Skeletal muscle satellite cell (primary cell): ENCODE results near the gene PHACTR2.
"Not testable (repeated sequence)": the region's sequence is repeated elsewhere in the genome, so short reads cannot be mapped to it uniquely, and the experiment has no call there.

Experiments
- H3K27me3 ChIP-seq: 2 replicates; pipeline ENCODE4 v1.7.0; 2013; ENCODE audit warnings: low read length; ENCODE audit not compliant: control insufficient read depth, insufficient read depth
- H3K36me3 ChIP-seq: 2 replicates; pipeline ENCODE4 v1.7.0; 2013; ENCODE audit warnings: mild to moderate bottlenecking, control low read depth, low read length; ENCODE audit not compliant: insufficient read depth
- H3K4me1 ChIP-seq: 2 replicates; pipeline ENCODE4 v1.7.0; 2013; ENCODE audit warnings: low read length; ENCODE audit not compliant: control insufficient read depth, insufficient read depth
- H3K4me2 ChIP-seq: 2 replicates; pipeline ENCODE4 v1.7.0; 2013; ENCODE audit warnings: mild to moderate bottlenecking, low read length
- H3K4me3 ChIP-seq: 2 replicates; pipeline ENCODE4 v1.7.0; 2013; ENCODE audit warnings: low read length
- H3K9ac ChIP-seq: 2 replicates; pipeline ENCODE4 v1.7.0; 2013; ENCODE audit warnings: mild to moderate bottlenecking, low read depth, low read length, moderate library complexity
- H3K9me3 ChIP-seq: replicated peaks from 2 replicates; pipeline ENCODE4 v1.7.0; 2013; ENCODE audit warnings: mild to moderate bottlenecking, control low read depth, low read length

PHACTR2 gene

DNA sequence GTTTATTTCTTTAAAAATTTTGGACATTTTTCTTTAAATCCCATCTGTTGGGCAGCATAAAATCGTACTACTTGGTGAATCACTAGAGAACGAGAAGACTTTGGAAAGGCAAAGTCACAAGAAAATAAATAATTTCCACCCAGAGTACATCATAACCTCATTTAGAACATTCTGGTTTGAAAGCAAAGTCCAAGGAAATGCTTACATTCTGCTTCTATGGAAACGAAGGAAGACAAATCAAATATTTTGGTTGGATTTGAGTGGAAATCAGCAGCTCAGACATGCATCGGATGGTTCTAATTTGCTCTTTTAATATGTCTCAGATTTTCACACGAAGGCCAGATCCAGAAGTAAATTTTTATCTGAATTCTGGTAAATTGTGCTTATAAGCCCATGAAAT, 104.7 kb downstream of the PHACTR2 start:
- Histone ChIP-seq H3K36me3 (peaks cover 19% of the 10 kb centered on the region), H3K4me1 (no peaks in the 10 kb centered on the region), H3K9ac (no peak overlapping the region), H3K9me3 (peaks cover 6% of the 10 kb centered on the region), H3K27me3 (no peaks in the 10 kb centered on the region), H3K4me2 (no peak overlapping the region), H3K4me3 (no peak overlapping the region)

DNA sequence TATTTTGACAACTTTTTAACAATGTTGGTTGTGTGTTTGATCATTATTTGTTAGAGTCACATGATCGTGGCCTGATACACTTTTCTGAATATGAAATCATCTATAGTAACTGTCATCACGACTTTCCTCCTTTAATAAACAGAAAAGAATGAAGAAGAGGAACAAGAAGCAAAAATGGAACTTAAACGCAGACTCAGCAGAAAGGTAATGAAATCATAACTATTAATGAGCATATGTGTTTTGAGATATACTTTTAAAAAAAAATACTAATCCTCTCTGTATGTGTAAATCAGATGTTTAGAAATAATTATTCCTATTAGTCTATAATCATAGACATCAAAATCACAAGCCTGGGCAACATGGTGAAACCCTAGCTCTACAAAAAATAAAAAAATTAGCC, 105.3 kb downstream of the PHACTR2 start:
- H3K36me3 ChIP-seq = peaks cover 19% of the 10 kb centered on the region
- H3K4me3 ChIP-seq = no peak overlapping the region
- H3K27me3 ChIP-seq = no peaks in the 10 kb centered on the region
- H3K9me3 ChIP-seq = peaks cover 6% of the 10 kb centered on the region
- no peaks in the 10 kb centered on the region for H3K4me1 ChIP-seq
- no peak overlapping the region for H3K9ac ChIP-seq
- H3K4me2 ChIP-seq = no peak overlapping the region

DNA sequence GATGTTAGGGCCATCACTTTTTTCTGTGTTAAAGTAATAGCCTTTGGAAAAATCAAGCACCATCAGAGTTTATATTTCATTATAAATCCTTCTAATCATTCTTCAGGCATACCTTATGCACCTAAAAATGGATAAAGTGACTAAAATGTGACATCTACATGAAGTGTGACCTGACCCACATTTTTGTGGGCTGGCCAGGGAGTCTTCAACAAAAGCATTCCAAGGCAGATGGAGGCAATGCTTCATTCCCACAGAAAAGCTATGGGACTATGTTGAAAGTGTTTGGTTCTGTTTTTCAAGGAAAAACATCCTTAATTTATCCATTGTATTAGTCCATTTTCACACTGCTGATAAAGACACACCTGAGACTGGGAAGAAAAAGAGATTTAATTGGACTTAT, 106.6 kb downstream of the PHACTR2 start:
- Histone ChIP-seq H3K4me2 (no peak overlapping the region), H3K4me3 (no peak overlapping the region), H3K27me3 (no peaks in the 10 kb centered on the region), H3K4me1 (no peaks in the 10 kb centered on the region), H3K36me3 (peaks cover 28% of the 10 kb centered on the region), H3K9ac (no peak overlapping the region), H3K9me3 (peaks cover 6% of the 10 kb centered on the region)

DNA sequence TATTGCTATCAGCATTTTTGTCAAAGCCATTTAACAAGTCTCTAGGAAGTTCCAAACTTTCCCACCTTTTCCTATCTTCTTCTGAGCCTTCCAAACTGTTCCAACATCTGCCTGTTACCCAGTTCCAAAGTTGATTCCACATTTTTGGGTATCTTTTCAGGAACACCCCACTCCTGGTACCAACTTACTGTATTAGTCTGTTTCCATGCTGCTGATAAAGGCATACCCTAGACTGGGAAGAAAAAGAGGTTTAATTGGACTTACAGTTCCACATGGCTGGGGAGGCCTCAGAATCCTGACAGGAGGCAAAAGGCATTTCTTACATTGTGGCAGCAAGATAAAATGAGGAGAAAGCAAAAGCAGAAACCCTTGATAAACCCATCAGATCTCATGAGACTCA, 108.6 kb downstream of the PHACTR2 start:
- not testable (repeated sequence) for H3K4me2 ChIP-seq, H3K4me3 ChIP-seq, H3K9me3 ChIP-seq, H3K4me1 ChIP-seq, H3K27me3 ChIP-seq, H3K9ac ChIP-seq
- H3K36me3 ChIP-seq = peaks cover 38% of the 10 kb centered on the region

DNA sequence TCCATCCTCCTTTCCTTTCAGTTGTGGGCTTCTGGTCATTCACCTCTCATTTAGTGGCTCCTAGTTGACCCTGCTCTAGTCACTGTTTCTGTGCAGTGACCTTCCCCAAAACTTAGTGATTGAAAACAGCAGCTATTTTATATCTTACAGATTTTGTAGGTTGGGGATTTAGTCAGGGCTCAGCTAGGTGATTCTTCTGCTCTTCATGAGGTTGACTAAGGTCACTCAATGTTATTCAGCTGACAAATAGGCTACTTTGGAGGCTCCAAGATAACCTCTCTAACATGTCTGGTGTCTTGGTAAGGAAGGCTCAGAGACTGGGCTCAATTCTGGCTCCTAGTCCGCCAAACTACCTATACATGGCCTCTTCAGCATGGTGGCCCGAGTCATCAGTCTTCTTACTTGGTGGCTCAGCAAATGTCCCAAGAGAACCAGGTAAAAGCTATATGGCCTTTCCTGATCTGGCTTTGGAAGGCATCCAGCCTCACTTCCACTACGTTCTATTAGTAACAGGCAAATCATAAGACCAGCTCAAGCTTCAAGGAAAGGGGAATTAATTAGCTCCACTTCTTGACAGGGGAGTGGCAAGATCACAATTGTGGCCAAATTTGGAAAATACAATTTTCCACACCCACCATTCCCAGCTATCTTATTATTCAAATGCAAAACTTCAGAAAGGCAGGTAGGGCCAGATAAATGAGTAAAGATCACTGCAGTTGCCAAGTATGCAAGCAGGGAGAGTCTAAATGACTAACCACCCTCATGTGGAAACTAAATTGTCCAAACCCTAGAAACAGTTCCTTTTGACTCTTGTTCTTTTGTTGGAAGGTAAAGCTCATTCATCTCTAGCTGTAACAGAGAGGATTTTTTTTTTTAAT, 114.9 kb downstream of the PHACTR2 start:
- H3K27me3 ChIP-seq = no peaks in the 10 kb centered on the region
- H3K4me1 ChIP-seq = no peaks in the 10 kb centered on the region
- H3K9me3 ChIP-seq = no peaks in the 10 kb centered on the region
- H3K4me2 ChIP-seq = no peak overlapping the region
- H3K36me3 ChIP-seq = peaks cover 19% of the 10 kb centered on the region
- H3K4me3 ChIP-seq = no peak overlapping the region
- H3K9ac ChIP-seq = no peak overlapping the region

DNA sequence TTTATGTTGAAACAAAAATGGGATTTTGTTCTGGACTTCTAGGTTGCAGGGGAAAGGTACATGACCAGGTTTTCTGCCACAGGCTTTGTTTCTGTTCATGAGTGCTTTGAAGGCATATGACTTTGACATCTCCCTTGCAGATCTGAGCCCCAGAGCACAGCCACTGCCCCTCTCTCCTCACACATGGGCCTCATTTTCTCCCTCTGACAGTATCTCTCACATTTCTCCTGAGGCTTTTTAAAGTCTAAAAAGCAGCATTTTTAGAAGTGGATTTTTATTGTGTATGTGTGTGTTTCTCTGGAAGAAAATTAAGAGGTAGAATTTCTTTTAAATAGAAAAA, 115.5 kb downstream of the PHACTR2 start:
- Histone ChIP-seq H3K36me3 (peaks cover 19% of the 10 kb centered on the region), H3K27me3 (no peaks in the 10 kb centered on the region), H3K4me1 (no peaks in the 10 kb centered on the region), H3K9me3 (no peaks in the 10 kb centered on the region), H3K4me3 (no peak overlapping the region), H3K4me2 (no peak overlapping the region), H3K9ac (no peak overlapping the region)

DNA sequence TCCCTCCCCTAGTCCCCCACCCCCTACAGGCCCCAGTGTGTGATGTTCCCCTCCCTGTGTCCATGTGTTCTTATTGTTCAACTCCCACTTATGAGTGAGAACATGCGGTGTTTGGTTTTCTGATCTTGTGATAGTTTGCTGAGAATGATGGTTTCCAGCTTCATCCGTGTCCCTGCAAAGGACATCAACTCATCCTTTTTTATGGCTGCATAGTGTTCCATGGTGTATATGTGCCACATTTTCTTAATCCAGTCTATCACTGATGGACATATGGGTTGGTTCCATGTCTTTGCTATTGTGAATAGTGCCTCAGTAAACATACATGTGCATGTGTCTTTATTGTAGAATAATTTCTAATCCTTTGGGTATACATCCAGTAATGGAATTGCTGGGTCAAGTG, 118.8 kb downstream of the PHACTR2 start:
- not testable (repeated sequence) for H3K9me3 ChIP-seq, H3K4me2 ChIP-seq, H3K9ac ChIP-seq, H3K4me3 ChIP-seq, H3K27me3 ChIP-seq, H3K36me3 ChIP-seq, H3K4me1 ChIP-seq

DNA sequence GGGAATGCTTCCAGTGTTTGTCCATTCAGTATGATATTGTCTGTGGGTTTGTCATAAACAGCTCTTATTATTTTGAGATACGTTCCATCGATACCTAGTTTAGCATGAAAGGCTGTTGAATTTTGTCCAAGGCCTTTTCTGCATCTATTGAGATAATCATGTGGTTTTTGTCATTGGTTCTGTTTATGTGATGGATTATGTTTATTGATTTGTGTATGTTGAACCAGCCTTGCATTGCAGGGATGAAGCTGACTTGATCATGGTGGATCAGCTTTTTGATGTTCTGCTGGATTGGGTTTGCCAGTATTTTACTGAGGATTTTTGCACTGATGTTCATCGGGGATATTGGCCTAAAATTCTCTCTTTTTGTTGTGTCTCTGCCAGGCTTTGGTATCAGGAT, 120.7 kb downstream of the PHACTR2 start:
- H3K4me2 ChIP-seq, H3K9ac ChIP-seq, H3K36me3 ChIP-seq, H3K4me3 ChIP-seq, H3K27me3 ChIP-seq, H3K4me1 ChIP-seq, H3K9me3 ChIP-seq: not testable (repeated sequence)

DNA sequence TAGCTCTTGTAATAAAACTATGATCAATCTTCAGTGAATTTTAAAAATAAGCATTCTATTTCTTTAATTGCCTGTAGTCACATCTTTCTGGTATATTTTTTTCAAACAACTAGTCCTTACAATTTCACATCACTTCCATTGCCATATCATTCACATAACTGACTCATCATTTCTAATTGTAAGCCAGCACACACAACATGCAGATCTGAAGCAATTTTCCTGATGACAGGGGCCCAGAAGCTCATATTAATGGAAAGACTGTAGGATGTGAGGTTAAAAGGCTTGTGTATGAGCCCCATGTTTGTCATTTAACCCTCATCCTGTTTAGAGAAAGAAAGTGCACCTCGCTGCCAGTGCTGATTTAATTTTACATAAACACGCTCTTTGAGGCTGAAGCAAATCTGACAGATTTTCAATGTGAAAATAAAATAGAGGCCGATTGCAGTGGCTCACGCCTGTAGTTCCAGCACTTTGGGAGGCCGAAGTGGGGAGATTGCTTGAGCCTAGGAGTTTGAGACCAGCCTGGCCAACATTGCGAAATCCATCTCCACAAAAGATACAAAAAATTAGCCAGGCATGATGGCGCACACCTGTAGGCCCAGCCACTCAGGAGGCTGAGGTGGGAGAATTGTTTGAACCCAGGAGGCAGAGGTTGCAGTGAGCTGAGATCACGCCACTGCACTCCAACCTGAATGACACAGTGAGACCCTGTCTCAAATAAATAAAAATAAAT, 125.2 kb downstream of the PHACTR2 start:
- H3K4me2 ChIP-seq = no peak overlapping the region
- no peaks in the 10 kb centered on the region for H3K27me3 ChIP-seq
- H3K9ac ChIP-seq = no peak overlapping the region
- peaks cover 4% of the 10 kb centered on the region for H3K36me3 ChIP-seq
- H3K9me3 ChIP-seq = no peaks in the 10 kb centered on the region
- H3K4me3 ChIP-seq = no peak overlapping the region
- H3K4me1 ChIP-seq = peaks cover 23% of the 10 kb centered on the region

DNA sequence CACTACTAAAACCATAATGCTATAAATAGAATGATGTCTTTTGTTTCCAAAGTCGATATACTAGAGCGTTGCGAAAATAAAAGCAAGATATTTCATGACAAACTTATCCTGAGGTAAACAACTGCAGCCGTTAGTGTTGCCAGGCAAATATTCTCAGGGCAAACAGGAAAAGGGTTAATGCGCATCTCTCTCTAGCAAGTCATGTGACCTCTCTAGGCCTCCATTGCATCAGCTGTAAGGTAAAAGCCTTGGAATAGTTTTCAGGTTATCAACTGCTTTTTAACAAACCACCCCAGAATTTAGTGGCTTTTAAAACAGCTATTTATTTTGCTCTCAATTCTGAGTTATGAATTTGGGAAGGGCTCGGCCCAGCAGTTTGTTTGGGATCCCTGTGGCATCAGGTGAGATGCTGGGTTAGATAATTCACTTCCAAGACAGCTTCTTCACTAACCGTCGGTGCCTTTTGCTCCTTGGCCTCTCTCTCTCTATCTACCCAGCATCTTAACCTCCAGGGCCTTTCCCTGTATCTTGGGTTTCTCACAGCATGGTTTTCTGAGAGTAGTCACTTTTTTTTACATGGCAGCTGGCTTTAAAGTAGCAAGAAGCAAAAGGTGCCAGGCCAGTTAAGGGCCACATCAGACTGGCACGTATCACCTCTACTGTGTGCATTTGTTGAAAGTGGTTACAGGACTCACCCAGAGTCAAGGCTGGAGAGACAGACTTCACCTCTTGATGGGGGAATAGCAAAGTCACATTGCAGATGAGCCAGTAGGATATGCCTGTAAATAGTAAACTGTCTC, 126.2 kb downstream of the PHACTR2 start:
- Histone ChIP-seq H3K4me1 (peaks cover 23% of the 10 kb centered on the region), H3K4me2 (no peak overlapping the region)

DNA sequence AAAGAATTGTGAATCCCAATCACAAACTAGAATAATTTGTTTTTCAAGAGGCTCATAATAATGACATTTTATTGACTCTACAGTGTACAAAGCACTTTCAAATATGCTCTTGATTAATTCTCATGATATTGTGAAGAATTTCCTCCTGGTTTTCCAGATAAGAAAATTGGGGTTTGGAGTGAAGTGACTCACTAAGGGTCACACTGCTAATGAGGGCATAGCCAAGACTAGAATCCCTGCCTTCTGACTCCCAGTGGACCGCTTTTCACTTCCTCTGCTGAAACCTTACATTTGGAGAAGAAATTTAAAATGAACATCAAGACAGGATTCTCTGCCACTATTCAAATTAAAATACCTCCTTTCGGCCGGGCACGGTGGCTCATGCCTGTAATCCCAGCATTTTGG, 127.1 kb downstream of the PHACTR2 start:
- Histone ChIP-seq H3K4me1 (peaks cover 23% of the 10 kb centered on the region), H3K9ac (no peak overlapping the region), H3K4me2 (no peak overlapping the region), H3K4me3 (no peak overlapping the region), H3K27me3 (no peaks in the 10 kb centered on the region), H3K9me3 (no peaks in the 10 kb centered on the region), H3K36me3 (peaks cover 9% of the 10 kb centered on the region)

More for the DNA sequence above, 126.2 kb downstream of the PHACTR2 start:
- Histone ChIP-seq H3K27me3 (no peaks in the 10 kb centered on the region), H3K36me3 (peaks cover 9% of the 10 kb centered on the region), H3K9ac (no peak overlapping the region), H3K4me3 (no peak overlapping the region), H3K9me3 (no peaks in the 10 kb centered on the region)
